Peyer's patch (tissue), 4 donors: Measurements from ENCODE around the gene SH2D6. TPM values are rescaled to one million over a fixed set of nuclear protein-coding genes. Genes with fewer than 3 reads are reported as not detected.
"Not testable (repeated sequence)": the region's sequence is repeated elsewhere in the genome, so short reads cannot be mapped to it uniquely, and the experiment has no call there.

ENCODE experiments used
- DNase-seq, 3 donors: peaks; one replicate each; pipeline ENCODE4 v3.0.0-alpha.2; 2017 to 2019
- H3K27ac ChIP-seq, 4 donors: fragments of 200-600 bp; sonication (generic); one replicate each; pipeline ENCODE4 v1.5.1; 2016 to 2019
- H3K27me3 ChIP-seq, 2 donors: fragments of 200-600 bp; sonication (generic); one replicate each; pipeline ENCODE4 v1.5.1; 2019
- H3K36me3 ChIP-seq, 3 donors: fragments of 200-600 bp; sonication (generic); one replicate each; pipeline ENCODE4 v1.5.1; 2016 to 2019
- H3K4me1 ChIP-seq, 4 donors: fragments of 200-600 bp; sonication (generic); one replicate each; pipeline ENCODE4 v1.5.1; 2016 to 2019
- H3K4me3 ChIP-seq, 4 donors: fragments of 200-600 bp; sonication (generic); 1 replicate in 3 of 4; 2 replicates in 1 of 4; pipeline ENCODE4 v1.5.1; 2016 to 2019; ENCODE audit warnings: mild to moderate bottlenecking in 1 of 4
- H3K9me3 ChIP-seq, 4 donors: fragments of 200-600 bp; sonication (generic); one replicate each; pipeline ENCODE4 v1.5.1; 2016 to 2019; ENCODE audit warnings: mild to moderate bottlenecking in 1 of 4
- CTCF ChIP-seq, 6 experiments: fragments of 450-650 bp in 4 of 6; fragments of 200-600 bp in 2 of 6; sonication (generic) in 1 of 6; IDR thresholded peaks; one replicate each; pipeline ENCODE4 v1.5.1; 2017 to 2019; ENCODE audit warnings: antibody characterized with exemption in 6 of 6, mild to moderate bottlenecking in 3 of 6, moderate library complexity in 1 of 6
- POLR2A ChIP-seq, 2 donors: fragments of 450-650 bp; IDR thresholded peaks; one replicate each; pipeline ENCODE4 v1.5.1; 2017; ENCODE audit warnings: antibody characterized with exemption in 2 of 2, mild to moderate bottlenecking in 2 of 2, moderate library complexity in 2 of 2
- total RNA-seq, 4 donors: library from RNA; depleted of rRNA; stranded (reverse); fragments of >200 nt; gene quantifications; one replicate each; pipeline ENCODE4 v1.1.0, GENCODE V29; 2016

Gene SH2D6
- total RNA-seq, 4 donors from 2014 or later, result 12.4 to 38.0 (median 15.2) TPM

DNA sequence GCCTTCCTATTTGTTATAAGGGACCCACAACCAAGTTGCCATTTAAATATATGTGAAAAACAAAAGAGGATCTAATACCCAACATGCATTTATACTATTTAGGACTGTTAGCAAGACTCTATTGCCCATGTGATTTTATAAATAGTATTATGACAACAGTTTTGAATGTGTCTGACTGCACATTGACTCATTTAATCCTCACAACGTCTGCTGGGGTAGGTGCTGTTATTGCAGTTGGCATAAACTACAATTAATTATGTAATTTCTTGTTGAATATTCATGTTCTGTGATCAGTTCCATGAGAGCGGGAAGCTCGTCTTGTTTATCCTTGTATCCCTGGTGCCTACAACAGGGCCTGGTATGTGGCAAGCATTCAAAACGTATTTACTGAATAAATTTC is 53.7 kb downstream of the SH2D6 start:
- Histone ChIP-seq H3K9me3 (no peaks in the 10 kb centered on the region), H3K4me1 (peaks cover 0 to 25% (median 0%) of the 10 kb centered on the region in 4 donors), H3K27ac (peak overlapping the region in 2 of 4 donors; percentile 66 to 72), H3K36me3 (no peaks in the 10 kb centered on the region), H3K27me3 (no peaks in the 10 kb centered on the region), H3K4me3 (no peak overlapping the region)
- no peak for TF ChIP-seq CTCF (IDR thresholded peaks at IDR 0.05)
- no peak for TF ChIP-seq POLR2A (IDR thresholded peaks at IDR 0.05)
- DNase-seq, result no peak

DNA sequence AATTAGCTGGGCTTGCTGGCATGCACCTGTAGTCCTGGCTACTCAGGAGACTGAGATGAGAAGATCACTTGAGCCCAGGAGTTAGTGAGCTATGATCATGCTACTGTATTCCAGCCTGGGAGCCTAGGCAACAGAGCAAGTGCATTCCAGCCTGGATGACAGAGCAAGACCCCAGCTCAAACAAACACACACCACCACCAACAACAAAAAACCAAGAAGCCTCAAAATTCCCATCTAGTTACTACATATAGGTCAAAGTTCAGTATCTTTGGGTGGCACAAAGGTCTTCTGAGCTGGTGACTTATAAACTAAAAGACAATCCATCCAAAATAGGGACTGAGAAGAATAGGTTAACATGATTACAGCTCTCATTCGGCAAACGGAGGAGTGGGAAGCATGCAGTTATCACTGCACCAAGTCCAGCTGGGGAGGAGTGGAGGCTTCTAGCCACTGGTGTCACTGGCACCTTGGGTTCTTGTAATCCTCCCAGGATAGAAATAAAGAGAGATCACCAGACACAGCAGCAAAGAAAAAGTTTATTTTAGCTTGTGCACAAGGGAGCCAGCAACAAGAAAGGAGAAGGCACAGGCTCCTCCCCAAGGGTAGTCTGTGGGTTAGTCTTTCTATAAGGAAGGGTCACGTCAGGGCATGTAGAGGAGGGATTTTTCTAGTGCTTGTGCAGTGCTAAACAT is 57.4 kb downstream of the SH2D6 start:
- Histone ChIP-seq H3K4me3 (no peak overlapping the region), H3K9me3 (no peaks in the 10 kb centered on the region), H3K4me1 (peaks cover 0 to 5% (median 0%) of the 10 kb centered on the region in 4 donors), H3K27ac (no peak overlapping the region), H3K27me3 (no peaks in the 10 kb centered on the region), H3K36me3 (no peaks in the 10 kb centered on the region)
- DNase-seq, result no peak
- TF ChIP-seq POLR2A (IDR thresholded peaks at IDR 0.05) (no peak), CTCF (IDR thresholded peaks at IDR 0.05) (no peak)

GRCh38 chr2:85476624-85477023 is 58.1 kb downstream of the SH2D6 start:
- Histone ChIP-seq H3K4me3 (no peak overlapping the region), H3K27ac (no peak overlapping the region), H3K9me3 (no peaks in the 10 kb centered on the region), H3K4me1 (peaks cover 0 to 5% (median 0%) of the 10 kb centered on the region in 4 donors), H3K36me3 (no peaks in the 10 kb centered on the region), H3K27me3 (no peaks in the 10 kb centered on the region)
- TF ChIP-seq CTCF (IDR thresholded peaks at IDR 0.05) (no peak), POLR2A (IDR thresholded peaks at IDR 0.05) (no peak)
- DNase-seq, result no peak

- no peak overlapping the region for H3K4me3 ChIP-seq
- H3K36me3 ChIP-seq, result no peaks in the 10 kb centered on the region
- TF ChIP-seq POLR2A (IDR thresholded peaks at IDR 0.05) (no peak), CTCF (IDR thresholded peaks at IDR 0.05) (no peak)
- H3K4me1 ChIP-seq, result no peaks in the 10 kb centered on the region
- H3K27me3 ChIP-seq, result no peaks in the 10 kb centered on the region
- H3K27ac ChIP-seq, result no peak overlapping the region
- no peak for DNase-seq
- H3K9me3 ChIP-seq, result no peaks in the 10 kb centered on the region
Measured at GRCh38 chr2:85477884-85478283, 59.4 kb downstream of the SH2D6 start.

- DNase-seq, result no peak
- Histone ChIP-seq H3K27me3 (no peaks in the 10 kb centered on the region), H3K4me3 (no peak overlapping the region), H3K4me1 (no peaks in the 10 kb centered on the region), H3K27ac (no peak overlapping the region), H3K36me3 (no peaks in the 10 kb centered on the region), H3K9me3 (no peaks in the 10 kb centered on the region)
- no peak for TF ChIP-seq POLR2A (IDR thresholded peaks at IDR 0.05)
- TF ChIP-seq CTCF (IDR thresholded peaks at IDR 0.05), result no peak
Measured at GRCh38 chr2:85481818-85482777, 63.6 kb downstream of the SH2D6 start.

GRCh38 chr2:85484615-85485014 is 66.1 kb downstream of the SH2D6 start:
- H3K4me3 ChIP-seq, H3K27ac ChIP-seq, H3K27me3 ChIP-seq, DNase-seq, H3K4me1 ChIP-seq, H3K9me3 ChIP-seq, H3K36me3 ChIP-seq: not testable (repeated sequence)
